Measurements from ENCODE around the gene CALHM6.

CALHM6 gene

DNA sequence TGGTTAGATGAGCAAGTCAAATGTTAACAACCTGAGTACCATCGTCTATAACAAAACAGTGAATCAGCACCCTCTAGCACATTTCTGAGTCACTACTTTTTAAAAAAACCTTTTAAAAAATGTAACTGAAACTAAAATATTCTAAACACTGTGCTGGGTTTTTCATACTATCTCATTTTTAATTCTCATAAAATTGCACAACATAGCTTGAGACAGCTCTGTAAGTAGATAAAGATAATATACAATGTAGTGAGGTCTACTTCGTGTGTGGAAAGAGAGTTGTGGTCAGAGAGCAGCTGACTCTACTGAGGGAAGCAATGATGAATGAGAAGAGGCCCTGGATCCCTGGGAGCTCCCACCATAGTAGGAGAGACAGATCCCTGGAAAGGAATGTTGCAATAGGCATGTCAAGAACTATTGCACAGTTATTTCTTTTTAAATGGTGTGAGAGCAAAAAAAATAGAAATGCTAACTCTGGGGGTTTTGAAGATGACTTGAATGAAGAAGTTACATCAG lies 13.6 kb upstream of the CALHM6 start:
- no peak overlapping the region for H3K27ac ChIP-seq (ENCODE audit: low read depth, low read length, poor library complexity, severe bottlenecking)
- no peak overlapping the region for H2AFZ ChIP-seq (ENCODE audit: low read length)
- no peak overlapping the region for H3K4me2 ChIP-seq (ENCODE audit: low read length)

GRCh38 chr6:116449565-116449964 lies 11.6 kb upstream of the CALHM6 start:
- Histone ChIP-seq H3K27me3 (ENCODE audit: insufficient read depth, low read length) (no peaks in the 10 kb centered on the region), H3F3A (ENCODE audit: insufficient read depth, low read length) (no peaks in the 10 kb centered on the region), H3K4me2 (ENCODE audit: low read length) (no peak overlapping the region), H3K4me3 (ENCODE audit: low read depth, low read length, poor library complexity, severe bottlenecking) (no peak overlapping the region), H3K4me1 (ENCODE audit: insufficient read depth, low read length, severe bottlenecking) (no peaks in the 10 kb centered on the region), H3K36me3 (ENCODE audit: insufficient read depth, low read length) (no peaks in the 10 kb centered on the region), H3K79me2 (ENCODE audit: insufficient read depth, low read length) (no peaks in the 10 kb centered on the region), H3K27ac (ENCODE audit: low read depth, low read length, poor library complexity, severe bottlenecking) (no peak overlapping the region), H3K9me3 (ENCODE audit: low read length) (no peaks in the 10 kb centered on the region), H3K9ac (ENCODE audit: low read length) (no peak overlapping the region), H2AFZ (ENCODE audit: low read length) (no peak overlapping the region), H4K20me1 (ENCODE audit: insufficient read depth, low read length) (no peaks in the 10 kb centered on the region), H3K9me2 (ENCODE audit: low read depth, low read length) (no peaks in the 10 kb centered on the region)
- TF ChIP-seq, protein P1, sequence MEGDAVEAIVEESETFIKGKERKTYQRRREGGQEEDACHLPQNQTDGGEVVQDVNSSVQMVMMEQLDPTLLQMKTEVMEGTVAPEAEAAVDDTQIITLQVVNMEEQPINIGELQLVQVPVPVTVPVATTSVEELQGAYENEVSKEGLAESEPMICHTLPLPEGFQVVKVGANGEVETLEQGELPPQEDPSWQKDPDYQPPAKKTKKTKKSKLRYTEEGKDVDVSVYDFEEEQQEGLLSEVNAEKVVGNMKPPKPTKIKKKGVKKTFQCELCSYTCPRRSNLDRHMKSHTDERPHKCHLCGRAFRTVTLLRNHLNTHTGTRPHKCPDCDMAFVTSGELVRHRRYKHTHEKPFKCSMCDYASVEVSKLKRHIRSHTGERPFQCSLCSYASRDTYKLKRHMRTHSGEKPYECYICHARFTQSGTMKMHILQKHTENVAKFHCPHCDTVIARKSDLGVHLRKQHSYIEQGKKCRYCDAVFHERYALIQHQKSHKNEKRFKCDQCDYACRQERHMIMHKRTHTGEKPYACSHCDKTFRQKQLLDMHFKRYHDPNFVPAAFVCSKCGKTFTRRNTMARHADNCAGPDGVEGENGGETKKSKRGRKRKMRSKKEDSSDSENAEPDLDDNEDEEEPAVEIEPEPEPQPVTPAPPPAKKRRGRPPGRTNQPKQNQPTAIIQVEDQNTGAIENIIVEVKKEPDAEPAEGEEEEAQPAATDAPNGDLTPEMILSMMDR (IDR thresholded peaks at IDR 0.05; ENCODE audit: low read length) = no peak
- no peak for TF ChIP-seq EZH2 (IDR thresholded peaks at IDR 0.05; ENCODE audit: borderline replicate concordance, low read length)

More for the DNA sequence above, 13.6 kb upstream of the CALHM6 start:
- H3K27me3 ChIP-seq (ENCODE audit: insufficient read depth, low read length) = no peaks in the 10 kb centered on the region
- H3K9ac ChIP-seq (ENCODE audit: low read length) = no peak overlapping the region
- no peak for TF ChIP-seq EZH2 (IDR thresholded peaks at IDR 0.05; ENCODE audit: borderline replicate concordance, low read length)
- TF ChIP-seq, protein P1 (IDR thresholded peaks at IDR 0.05; ENCODE audit: low read length) = no peak
- H3K4me3 ChIP-seq (ENCODE audit: low read depth, low read length, poor library complexity, severe bottlenecking) = no peak overlapping the region
- no peaks in the 10 kb centered on the region for H3K9me2 ChIP-seq (ENCODE audit: low read depth, low read length)
- no peaks in the 10 kb centered on the region for H3K79me2 ChIP-seq (ENCODE audit: insufficient read depth, low read length)
- no peaks in the 10 kb centered on the region for H3K9me3 ChIP-seq (ENCODE audit: low read length)
- H3F3A ChIP-seq (ENCODE audit: insufficient read depth, low read length) = no peaks in the 10 kb centered on the region
- H4K20me1 ChIP-seq (ENCODE audit: insufficient read depth, low read length) = no peaks in the 10 kb centered on the region
- no peaks in the 10 kb centered on the region for H3K4me1 ChIP-seq (ENCODE audit: insufficient read depth, low read length, severe bottlenecking)
- no peaks in the 10 kb centered on the region for H3K36me3 ChIP-seq (ENCODE audit: insufficient read depth, low read length)

DNA sequence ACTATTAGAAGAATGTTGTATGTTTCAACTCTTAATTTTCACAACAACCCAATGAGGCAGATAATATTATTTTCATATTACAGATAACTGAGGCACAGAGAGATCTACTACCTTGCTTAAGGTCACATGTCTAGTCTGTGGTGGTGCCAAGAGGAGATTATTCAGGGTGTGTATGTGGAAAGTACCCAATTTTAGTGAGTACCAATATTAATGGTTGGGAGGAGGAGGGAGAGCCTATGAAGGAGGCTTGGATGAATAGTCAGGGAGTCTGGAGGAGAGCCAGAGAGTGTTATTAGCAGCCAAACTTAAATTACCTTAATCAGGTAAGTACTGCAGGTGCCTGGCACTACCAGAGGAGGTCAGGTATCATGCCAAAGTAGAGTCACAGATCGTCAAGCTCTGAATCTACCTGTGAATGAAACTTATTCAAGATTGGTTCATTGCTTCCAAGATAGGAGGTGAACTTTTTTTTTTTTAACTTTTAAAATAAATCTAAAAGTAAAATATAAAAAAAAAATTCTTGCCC lies 10.9 kb upstream of the CALHM6 start:
- TF ChIP-seq, protein P1 (IDR thresholded peaks at IDR 0.05; ENCODE audit: low read length) = no peak
- TF ChIP-seq EZH2 (IDR thresholded peaks at IDR 0.05; ENCODE audit: borderline replicate concordance, low read length) = no peak
- no peaks in the 10 kb centered on the region for H3K9me2 ChIP-seq (ENCODE audit: low read depth, low read length)
- no peaks in the 10 kb centered on the region for H3F3A ChIP-seq (ENCODE audit: insufficient read depth, low read length)
- H3K36me3 ChIP-seq (ENCODE audit: insufficient read depth, low read length) = no peaks in the 10 kb centered on the region
- H2AFZ ChIP-seq (ENCODE audit: low read length) = no peak overlapping the region
- no peaks in the 10 kb centered on the region for H3K27me3 ChIP-seq (ENCODE audit: insufficient read depth, low read length)
- H3K4me1 ChIP-seq (ENCODE audit: insufficient read depth, low read length, severe bottlenecking) = no peaks in the 10 kb centered on the region
- H3K9ac ChIP-seq (ENCODE audit: low read length) = no peak overlapping the region
- H3K4me3 ChIP-seq (ENCODE audit: low read depth, low read length, poor library complexity, severe bottlenecking) = no peak overlapping the region
- H4K20me1 ChIP-seq (ENCODE audit: insufficient read depth, low read length) = no peaks in the 10 kb centered on the region
- no peak overlapping the region for H3K4me2 ChIP-seq (ENCODE audit: low read length)
- H3K27ac ChIP-seq (ENCODE audit: low read depth, low read length, poor library complexity, severe bottlenecking) = no peak overlapping the region
- H3K9me3 ChIP-seq (ENCODE audit: low read length) = no peaks in the 10 kb centered on the region
- H3K79me2 ChIP-seq (ENCODE audit: insufficient read depth, low read length) = no peaks in the 10 kb centered on the region

Data from OCI-LY1 (cell line).